NCI-H226 (cell line): ENCODE results near the gene ACVR1B.

Experiments used
- DNase-seq: peaks from one replicate; pipeline ENCODE4 v3.0.0-alpha.2; 2015

ACVR1B gene

GRCh38 chr12:51917746-51918453, 33.6 kb upstream of the ACVR1B start:
- DNase-seq, result no peak

GRCh38 chr12:51920046-51920445, 31.5 kb upstream of the ACVR1B start:
- no peak for DNase-seq

GRCh38 chr12:51921017-51921725, 30.3 kb upstream of the ACVR1B start:
- no peak for DNase-seq

- DNase-seq, result no peak
Observed at GRCh38 chr12:51922146-51922545, 29.4 kb upstream of the ACVR1B start.

- peak; percentile 36 for DNase-seq
Observed at GRCh38 chr12:51922762-51923505, 28.6 kb upstream of the ACVR1B start.

- no peak for DNase-seq
Observed at GRCh38 chr12:51923506-51924365, 27.8 kb upstream of the ACVR1B start.

- no peak for DNase-seq
Observed at GRCh38 chr12:51924551-51925319, 26.8 kb upstream of the ACVR1B start.

- no peak for DNase-seq
Observed at GRCh38 chr12:51925346-51926063, 26.0 kb upstream of the ACVR1B start.

- peak; percentile 79 for DNase-seq
Observed at GRCh38 chr12:51926064-51926632, 25.4 kb upstream of the ACVR1B start.

GRCh38 chr12:51926718-51927117, 24.8 kb upstream of the ACVR1B start:
- DNase-seq, result peak; percentile 15

GRCh38 chr12:51932218-51933076, 19.1 kb upstream of the ACVR1B start:
- no peak for DNase-seq

GRCh38 chr12:51934080-51934479, 17.4 kb upstream of the ACVR1B start:
- no peak for DNase-seq

- DNase-seq, result no peak
Observed at GRCh38 chr12:51937926-51938325, 13.6 kb upstream of the ACVR1B start.

GRCh38 chr12:51938726-51939125, 12.8 kb upstream of the ACVR1B start:
- DNase-seq, result no peak

GRCh38 chr12:51941011-51941581, 10.4 kb upstream of the ACVR1B start:
- no peak for DNase-seq

- no peak for DNase-seq
Observed at GRCh38 chr12:51941604-51942003, 9.9 kb upstream of the ACVR1B start.

GRCh38 chr12:51942056-51942455, 9.4 kb upstream of the ACVR1B start:
- no peak for DNase-seq

- DNase-seq, result no peak
Observed at GRCh38 chr12:51942501-51943000, 8.9 kb upstream of the ACVR1B start.

- DNase-seq, result no peak
Observed at GRCh38 chr12:51943346-51943745, 8.2 kb upstream of the ACVR1B start.
